ENCODE results near the gene HOXB8.
A peak's percentile ranks its signal among the peaks of the same experiment; 100 is the strongest.

Gene HOXB8

GRCh38 chr17:48600244-48601098 lies 14.6 kb downstream of the HOXB8 start:
- H3K9ac ChIP-seq (ENCODE audit: low read length) = no peak overlapping the region
- H3K4me1 ChIP-seq (ENCODE audit: control insufficient read depth, insufficient read depth, low read length) = peaks cover 9% of the 10 kb centered on the region
- no peaks in the 10 kb centered on the region for H3K36me3 ChIP-seq (ENCODE audit: control insufficient read depth, insufficient read depth, low read length)
- H3K27me3 ChIP-seq (ENCODE audit: control insufficient read depth, insufficient read depth, low read length) = peaks cover 100% of the 10 kb centered on the region
- H3K9me3 ChIP-seq (ENCODE audit: control insufficient read depth, low read length) = peaks cover 4% of the 10 kb centered on the region
- no peak overlapping the region for H3K4me3 ChIP-seq (ENCODE audit: low read length)

- Histone ChIP-seq H3K36me3 (ENCODE audit: control insufficient read depth, insufficient read depth, low read length) (no peaks in the 10 kb centered on the region), H3K4me1 (ENCODE audit: control insufficient read depth, insufficient read depth, low read length) (peaks cover 12% of the 10 kb centered on the region), H3K9ac (ENCODE audit: low read length) (no peak overlapping the region), H3K4me3 (ENCODE audit: low read length) (no peak overlapping the region), H3K27me3 (ENCODE audit: control insufficient read depth, insufficient read depth, low read length) (peaks cover 100% of the 10 kb centered on the region), H3K9me3 (ENCODE audit: control insufficient read depth, low read length) (no peaks in the 10 kb centered on the region)
Observed at GRCh38 chr17:48599354-48599753, 15.7 kb downstream of the HOXB8 start.

- H3K4me1 ChIP-seq (ENCODE audit: control insufficient read depth, insufficient read depth, low read length) = peaks cover 12% of the 10 kb centered on the region
- H3K9me3 ChIP-seq (ENCODE audit: control insufficient read depth, low read length) = no peaks in the 10 kb centered on the region
- H3K4me3 ChIP-seq (ENCODE audit: low read length) = no peak overlapping the region
- peaks cover 98% of the 10 kb centered on the region for H3K27me3 ChIP-seq (ENCODE audit: control insufficient read depth, insufficient read depth, low read length)
- no peak overlapping the region for H3K9ac ChIP-seq (ENCODE audit: low read length)
- no peaks in the 10 kb centered on the region for H3K36me3 ChIP-seq (ENCODE audit: control insufficient read depth, insufficient read depth, low read length)
Observed at GRCh38 chr17:48598736-48599135, 16.4 kb downstream of the HOXB8 start.

DNA sequence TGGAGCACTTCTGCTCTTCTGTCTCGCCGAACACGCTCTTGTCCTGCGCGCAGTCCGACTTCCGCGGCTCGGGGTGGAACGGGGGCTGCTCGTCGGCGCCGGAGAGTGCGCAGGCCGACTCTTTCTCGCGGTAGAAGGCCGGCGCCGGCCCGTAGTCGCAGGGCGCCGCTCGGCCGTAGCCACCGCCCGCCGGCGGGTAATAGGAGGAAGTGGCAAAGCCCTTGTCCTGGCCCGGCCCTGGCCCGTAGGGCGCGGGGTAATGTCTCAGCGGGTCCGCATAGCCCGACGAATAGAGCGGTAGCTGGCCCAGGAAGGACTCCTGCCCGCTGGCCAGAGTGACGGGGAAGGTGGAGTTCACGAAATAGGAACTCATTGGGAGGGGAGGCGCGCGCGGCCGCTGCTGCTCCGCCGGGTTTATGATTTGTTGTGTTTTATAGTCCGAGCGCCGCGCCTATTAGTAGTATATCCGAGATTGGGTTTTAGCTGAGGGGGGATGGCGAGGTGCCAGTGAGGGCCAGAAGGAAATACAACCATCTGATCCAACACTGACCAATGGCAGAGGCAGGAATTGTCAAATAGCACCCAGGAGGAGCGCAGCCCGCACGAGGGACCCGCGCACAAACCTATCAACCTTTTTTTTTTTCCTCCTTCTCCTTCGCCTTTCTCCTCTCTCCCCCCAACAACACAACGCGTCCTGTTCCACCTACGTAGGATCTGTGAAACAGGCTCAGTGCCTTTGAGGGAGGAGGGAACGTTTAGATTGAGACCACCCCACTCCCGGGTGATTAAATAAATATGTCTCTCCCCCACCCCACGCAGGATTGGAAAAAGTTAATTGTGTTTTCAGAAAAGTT lies 17.1 kb downstream of the HOXB8 start:
- Histone ChIP-seq H3K4me3 (ENCODE audit: low read length) (peak overlapping the region; percentile 31), H3K4me1 (ENCODE audit: control insufficient read depth, insufficient read depth, low read length) (peaks cover 12% of the 10 kb centered on the region), H3K36me3 (ENCODE audit: control insufficient read depth, insufficient read depth, low read length) (no peaks in the 10 kb centered on the region), H3K9ac (ENCODE audit: low read length) (peak overlapping the region; percentile 43), H3K9me3 (ENCODE audit: control insufficient read depth, low read length) (no peaks in the 10 kb centered on the region), H3K27me3 (ENCODE audit: control insufficient read depth, insufficient read depth, low read length) (peaks cover 96% of the 10 kb centered on the region)

- Histone ChIP-seq H3K9me3 (ENCODE audit: control insufficient read depth, low read length) (no peaks in the 10 kb centered on the region), H3K4me3 (ENCODE audit: low read length) (no peak overlapping the region), H3K4me1 (ENCODE audit: control insufficient read depth, insufficient read depth, low read length) (peaks cover 12% of the 10 kb centered on the region), H3K36me3 (ENCODE audit: control insufficient read depth, insufficient read depth, low read length) (no peaks in the 10 kb centered on the region), H3K9ac (ENCODE audit: low read length) (peak overlapping the region; percentile 43), H3K27me3 (ENCODE audit: control insufficient read depth, insufficient read depth, low read length) (peaks cover 96% of the 10 kb centered on the region)
Observed at GRCh38 chr17:48597528-48597777, 17.6 kb downstream of the HOXB8 start.

- H3K27me3 ChIP-seq (ENCODE audit: control insufficient read depth, insufficient read depth, low read length) = peaks cover 96% of the 10 kb centered on the region
- H3K36me3 ChIP-seq (ENCODE audit: control insufficient read depth, insufficient read depth, low read length) = no peaks in the 10 kb centered on the region
- peak overlapping the region; percentile 43 for H3K9ac ChIP-seq (ENCODE audit: low read length)
- H3K4me3 ChIP-seq (ENCODE audit: low read length) = no peak overlapping the region
- no peaks in the 10 kb centered on the region for H3K9me3 ChIP-seq (ENCODE audit: control insufficient read depth, low read length)
- peaks cover 12% of the 10 kb centered on the region for H3K4me1 ChIP-seq (ENCODE audit: control insufficient read depth, insufficient read depth, low read length)
Observed at GRCh38 chr17:48596735-48597527, 18.2 kb downstream of the HOXB8 start.

- Histone ChIP-seq H3K9me3 (ENCODE audit: control insufficient read depth, low read length) (no peaks in the 10 kb centered on the region), H3K9ac (ENCODE audit: low read length) (no peak overlapping the region), H3K36me3 (ENCODE audit: control insufficient read depth, insufficient read depth, low read length) (no peaks in the 10 kb centered on the region), H3K4me3 (ENCODE audit: low read length) (no peak overlapping the region), H3K27me3 (ENCODE audit: control insufficient read depth, insufficient read depth, low read length) (peaks cover 95% of the 10 kb centered on the region), H3K4me1 (ENCODE audit: control insufficient read depth, insufficient read depth, low read length) (peaks cover 12% of the 10 kb centered on the region)
Observed at GRCh38 chr17:48596000-48596734, 18.9 kb downstream of the HOXB8 start.

DNA sequence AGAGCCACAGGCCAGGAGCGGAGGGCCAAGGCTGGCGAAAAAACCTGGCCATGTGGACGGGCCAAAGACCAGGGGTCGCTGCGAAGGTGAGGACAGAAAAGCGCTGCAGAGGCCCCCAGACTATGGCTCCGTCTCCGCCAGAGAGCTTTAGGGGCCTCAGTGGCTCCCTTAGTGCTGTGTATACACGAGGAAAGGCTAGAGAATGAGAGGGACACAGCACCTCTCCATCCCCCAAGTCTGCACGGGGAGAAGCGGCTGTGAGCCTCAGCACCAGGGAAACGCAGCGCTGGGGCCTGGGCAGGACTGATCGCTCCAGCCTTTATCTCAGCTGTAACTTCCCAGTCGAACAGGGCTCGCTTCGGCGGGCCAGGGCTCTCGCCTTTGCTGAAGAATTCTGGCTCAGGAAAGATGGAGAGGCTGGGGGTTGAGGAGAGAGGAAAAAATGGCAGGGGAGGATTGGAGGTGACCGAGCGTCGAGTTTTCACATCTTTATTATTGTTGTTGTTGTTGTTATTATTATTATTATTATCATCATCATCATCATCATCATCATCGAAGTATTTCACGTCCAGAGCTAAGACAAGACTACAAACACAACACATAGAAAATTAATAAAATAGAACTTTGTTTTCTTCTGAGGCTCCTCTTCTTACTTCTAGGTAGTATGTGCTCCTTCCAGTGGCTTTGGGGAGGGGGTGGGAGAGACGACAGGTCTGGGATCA lies 19.7 kb downstream of the HOXB8 start:
- Histone ChIP-seq H3K9ac (ENCODE audit: low read length) (no peak overlapping the region), H3K27me3 (ENCODE audit: control insufficient read depth, insufficient read depth, low read length) (peaks cover 95% of the 10 kb centered on the region), H3K4me3 (ENCODE audit: low read length) (no peak overlapping the region), H3K4me1 (ENCODE audit: control insufficient read depth, insufficient read depth, low read length) (peaks cover 12% of the 10 kb centered on the region), H3K36me3 (ENCODE audit: control insufficient read depth, insufficient read depth, low read length) (no peaks in the 10 kb centered on the region), H3K9me3 (ENCODE audit: control insufficient read depth, low read length) (no peaks in the 10 kb centered on the region)

- Histone ChIP-seq H3K9ac (ENCODE audit: low read length) (peak overlapping the region; percentile 23), H3K27me3 (ENCODE audit: control insufficient read depth, insufficient read depth, low read length) (peaks cover 95% of the 10 kb centered on the region), H3K9me3 (ENCODE audit: control insufficient read depth, low read length) (no peaks in the 10 kb centered on the region), H3K36me3 (ENCODE audit: control insufficient read depth, insufficient read depth, low read length) (no peaks in the 10 kb centered on the region), H3K4me1 (ENCODE audit: control insufficient read depth, insufficient read depth, low read length) (peaks cover 12% of the 10 kb centered on the region), H3K4me3 (ENCODE audit: low read length) (no peak overlapping the region)
Observed at GRCh38 chr17:48594538-48595277, 20.4 kb downstream of the HOXB8 start.

DNA sequence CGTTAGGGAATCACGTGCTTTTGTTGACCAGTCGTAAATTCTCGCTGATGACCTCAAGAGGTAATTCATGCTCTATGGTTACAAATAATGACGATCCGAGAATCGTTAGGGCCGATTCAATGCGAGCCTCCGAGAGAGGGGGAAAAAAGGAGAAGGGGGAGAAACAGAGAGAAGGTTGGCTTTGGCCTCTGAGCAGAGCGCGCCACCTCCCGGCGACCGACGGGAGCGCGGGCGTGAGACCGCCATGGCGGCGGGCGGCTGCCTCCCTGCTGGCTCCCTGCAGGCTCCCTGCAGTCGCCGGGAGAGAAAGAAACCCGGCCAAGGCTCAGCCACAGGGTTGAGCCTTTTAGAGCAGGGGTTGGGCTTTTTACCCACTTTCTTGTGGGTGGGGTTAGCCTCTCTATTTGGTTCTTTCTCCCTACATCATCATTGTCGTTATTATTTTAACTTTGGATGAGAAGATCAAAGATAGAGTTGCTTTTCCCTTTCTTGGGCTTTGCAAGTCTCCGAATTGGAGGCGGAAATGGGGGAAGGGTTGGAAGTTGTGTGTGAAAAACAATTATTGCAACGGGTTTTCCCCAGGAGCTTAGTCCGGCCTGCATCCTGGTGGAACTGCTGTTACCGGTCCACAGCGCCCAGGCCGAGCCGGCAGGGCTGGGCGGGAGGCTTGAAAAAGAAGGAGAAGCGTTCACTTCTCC lies 21.1 kb downstream of the HOXB8 start:
- H3K27me3 ChIP-seq (ENCODE audit: control insufficient read depth, insufficient read depth, low read length) = peaks cover 95% of the 10 kb centered on the region
- peak overlapping the region; percentile 23 for H3K9ac ChIP-seq (ENCODE audit: low read length)
- H3K9me3 ChIP-seq (ENCODE audit: control insufficient read depth, low read length) = no peaks in the 10 kb centered on the region
- no peak overlapping the region for H3K4me3 ChIP-seq (ENCODE audit: low read length)
- H3K4me1 ChIP-seq (ENCODE audit: control insufficient read depth, insufficient read depth, low read length) = peaks cover 12% of the 10 kb centered on the region
- no peaks in the 10 kb centered on the region for H3K36me3 ChIP-seq (ENCODE audit: control insufficient read depth, insufficient read depth, low read length)
